ENCODE measurements around the gene AFAP1L2.

GRCh38 chr10:114373631-114374030 is 30.7 kb downstream of the AFAP1L2 start:
- TF ChIP-seq CTCF (conservative IDR thresholded peaks at IDR 0.05; ENCODE audit: low read depth, low read length) = no peak
- no peak for TF ChIP-seq EZH2 (IDR thresholded peaks at IDR 0.05; ENCODE audit: borderline replicate concordance, low read depth, low read length, poor library complexity, severe bottlenecking)

Data from A673 (cell line).